HS-27A (cell line): ENCODE results near the gene TGFB2.
A peak's percentile ranks its signal among the peaks of the same experiment; 100 is the strongest.
"Not testable (repeated sequence)": the region's sequence is repeated elsewhere in the genome, so short reads cannot be mapped to it uniquely, and the experiment has no call there.

Source experiments
- DNase-seq: peaks from one replicate; pipeline ENCODE4 v3.0.0-alpha.2; 2012; ENCODE audit warnings: low read depth, missing footprints

The TGFB2 gene

GRCh38 chr1:218344814-218345672 lies at the start of gene TGFB2:
Gene TGFB2 (plus strand): TSS chr1:218345336. CDS start chr1:218346702, 1,366 bp downstream.
- DNase-seq, result peak; percentile 90

GRCh38 chr1:218296162-218296561 lies 49.0 kb upstream of the TGFB2 start:
- no peak for DNase-seq

- no peak for DNase-seq
Measured at GRCh38 chr1:218297461-218297860, 47.7 kb upstream of the TGFB2 start.

GRCh38 chr1:218297867-218298266 lies 47.3 kb upstream of the TGFB2 start:
- DNase-seq, result peak; percentile 27

GRCh38 chr1:218298398-218298797 lies 46.7 kb upstream of the TGFB2 start:
- no peak for DNase-seq

- DNase-seq, result no peak
Measured at GRCh38 chr1:218299416-218299815, 45.7 kb upstream of the TGFB2 start.

- DNase-seq, result no peak
Measured at GRCh38 chr1:218301217-218301616, 43.9 kb upstream of the TGFB2 start.

GRCh38 chr1:218302155-218302554 lies 43.0 kb upstream of the TGFB2 start:
- no peak for DNase-seq

GRCh38 chr1:218303176-218303879 lies 41.8 kb upstream of the TGFB2 start:
- DNase-seq, result no peak

- peak; percentile 40 for DNase-seq
Measured at GRCh38 chr1:218304281-218305039, 40.7 kb upstream of the TGFB2 start.

- no peak for DNase-seq
Measured at GRCh38 chr1:218305472-218306064, 39.6 kb upstream of the TGFB2 start.

- peak; percentile 29 for DNase-seq
Measured at GRCh38 chr1:218312509-218312908, 32.6 kb upstream of the TGFB2 start.

GRCh38 chr1:218314316-218314715 lies 30.8 kb upstream of the TGFB2 start:
- no peak for DNase-seq

GRCh38 chr1:218315638-218316037 lies 29.5 kb upstream of the TGFB2 start:
- no peak for DNase-seq

GRCh38 chr1:218317061-218317460 lies 28.1 kb upstream of the TGFB2 start:
- DNase-seq, result no peak

GRCh38 chr1:218320182-218320581 lies 25.0 kb upstream of the TGFB2 start:
- not testable (repeated sequence) for DNase-seq

- DNase-seq, result no peak
Measured at GRCh38 chr1:218322762-218323161, 22.4 kb upstream of the TGFB2 start.

GRCh38 chr1:218323568-218324225 lies 21.4 kb upstream of the TGFB2 start:
- DNase-seq, result no peak

GRCh38 chr1:218324226-218324580 lies 20.9 kb upstream of the TGFB2 start:
- DNase-seq, result no peak

GRCh38 chr1:218328769-218329168 lies 16.4 kb upstream of the TGFB2 start:
- DNase-seq, result no peak

- DNase-seq, result peak; percentile 30
Measured at GRCh38 chr1:218330043-218330623, 15.0 kb upstream of the TGFB2 start.
